SIG-M5 (cell line): ENCODE results near the gene FBXO10.
"Not testable (repeated sequence)": the region's sequence is repeated elsewhere in the genome, so short reads cannot be mapped to it uniquely, and the experiment has no call there.

ENCODE experiments used
- DNase-seq: peaks from one replicate; lab custom pipeline; 2025; lab: John Stamatoyannopoulos, UW

FBXO10 gene, protein sequence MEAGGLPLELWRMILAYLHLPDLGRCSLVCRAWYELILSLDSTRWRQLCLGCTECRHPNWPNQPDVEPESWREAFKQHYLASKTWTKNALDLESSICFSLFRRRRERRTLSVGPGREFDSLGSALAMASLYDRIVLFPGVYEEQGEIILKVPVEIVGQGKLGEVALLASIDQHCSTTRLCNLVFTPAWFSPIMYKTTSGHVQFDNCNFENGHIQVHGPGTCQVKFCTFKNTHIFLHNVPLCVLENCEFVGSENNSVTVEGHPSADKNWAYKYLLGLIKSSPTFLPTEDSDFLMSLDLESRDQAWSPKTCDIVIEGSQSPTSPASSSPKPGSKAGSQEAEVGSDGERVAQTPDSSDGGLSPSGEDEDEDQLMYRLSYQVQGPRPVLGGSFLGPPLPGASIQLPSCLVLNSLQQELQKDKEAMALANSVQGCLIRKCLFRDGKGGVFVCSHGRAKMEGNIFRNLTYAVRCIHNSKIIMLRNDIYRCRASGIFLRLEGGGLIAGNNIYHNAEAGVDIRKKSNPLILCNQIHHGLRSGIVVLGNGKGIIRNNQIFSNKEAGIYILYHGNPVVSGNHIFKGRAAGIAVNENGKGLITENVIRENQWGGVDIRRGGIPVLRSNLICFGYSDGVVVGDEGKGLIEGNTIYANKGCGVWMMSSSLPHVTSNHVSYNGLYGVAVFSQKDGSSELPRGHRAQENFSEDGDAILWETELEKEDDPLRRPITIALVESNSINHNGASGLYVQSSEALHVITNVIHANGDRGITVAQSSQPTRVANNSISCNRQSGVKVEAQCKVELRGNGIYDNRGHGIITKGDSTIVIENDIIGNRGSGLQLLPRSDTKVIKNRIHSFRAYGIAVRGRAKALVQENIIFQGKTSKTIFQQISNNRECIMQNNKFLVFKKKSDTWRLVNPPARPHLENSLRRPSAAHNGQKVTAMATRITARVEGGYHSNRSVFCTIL

DNA sequence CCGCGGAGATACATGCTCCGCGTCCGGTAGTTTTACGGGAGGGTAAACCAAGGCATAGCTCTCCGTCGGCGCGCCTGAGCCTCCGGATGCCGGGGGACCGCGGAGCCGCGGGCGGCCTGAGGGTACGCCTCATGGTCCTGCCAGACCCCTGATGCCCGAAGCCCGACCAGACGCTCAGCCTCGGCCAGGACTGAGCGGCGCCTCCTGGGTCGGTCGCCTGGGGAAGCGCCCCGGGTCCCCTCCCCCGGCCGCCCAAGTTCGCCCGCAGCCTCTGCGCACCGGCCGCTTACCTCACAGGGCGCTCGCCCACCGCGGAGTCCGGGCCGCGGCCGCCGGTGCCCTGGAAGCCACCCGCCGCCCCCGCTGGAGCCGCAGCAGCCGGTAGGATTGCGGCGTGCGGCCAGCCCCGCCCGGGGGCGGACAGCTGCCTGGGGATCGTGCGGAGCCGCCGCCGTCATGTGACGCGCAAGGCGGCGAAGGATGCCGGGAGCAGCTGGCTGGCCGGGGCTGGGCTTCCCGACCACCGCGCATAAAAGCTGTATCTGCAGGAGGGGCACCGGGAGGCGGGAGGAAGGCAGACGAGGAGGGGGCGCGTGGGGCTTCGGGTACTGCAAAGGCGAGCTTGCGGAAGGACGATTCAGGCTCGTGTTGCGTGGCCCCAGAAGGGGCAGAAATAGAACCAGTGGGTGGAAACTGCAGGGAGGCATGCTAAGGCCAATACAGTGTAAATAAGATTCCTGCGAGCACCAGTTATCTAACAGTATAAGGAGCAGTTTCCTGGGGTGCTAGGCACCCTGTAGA, at the start of gene FBXO10:
TSS of gene FBXO10 (minus strand) at position 460 of the 801 bp plus-strand sequence. CDS start 34,612 bp downstream, outside the sequence.
- DNase-seq, result no peak

DNA sequence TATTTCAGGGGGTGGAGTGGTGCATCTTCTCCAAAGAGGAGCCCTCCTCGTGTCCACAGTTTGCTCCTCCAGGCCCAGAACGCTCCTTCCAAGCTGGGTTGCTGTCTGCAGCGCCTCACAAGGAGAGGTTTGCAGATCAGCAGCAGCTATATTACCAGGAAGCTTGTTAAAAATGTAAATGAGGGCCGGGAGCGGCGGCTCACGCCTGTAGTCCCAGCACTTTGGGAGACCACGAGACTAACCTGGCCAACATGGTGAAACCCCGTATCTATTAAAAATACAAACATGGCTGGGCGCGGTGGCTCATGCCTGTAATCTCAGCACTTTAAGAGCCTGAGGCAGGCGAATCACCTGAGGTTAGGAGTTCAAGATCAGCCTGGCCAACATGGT, 49.6 kb upstream of the FBXO10 start:
- DNase-seq, result no peak

DNA sequence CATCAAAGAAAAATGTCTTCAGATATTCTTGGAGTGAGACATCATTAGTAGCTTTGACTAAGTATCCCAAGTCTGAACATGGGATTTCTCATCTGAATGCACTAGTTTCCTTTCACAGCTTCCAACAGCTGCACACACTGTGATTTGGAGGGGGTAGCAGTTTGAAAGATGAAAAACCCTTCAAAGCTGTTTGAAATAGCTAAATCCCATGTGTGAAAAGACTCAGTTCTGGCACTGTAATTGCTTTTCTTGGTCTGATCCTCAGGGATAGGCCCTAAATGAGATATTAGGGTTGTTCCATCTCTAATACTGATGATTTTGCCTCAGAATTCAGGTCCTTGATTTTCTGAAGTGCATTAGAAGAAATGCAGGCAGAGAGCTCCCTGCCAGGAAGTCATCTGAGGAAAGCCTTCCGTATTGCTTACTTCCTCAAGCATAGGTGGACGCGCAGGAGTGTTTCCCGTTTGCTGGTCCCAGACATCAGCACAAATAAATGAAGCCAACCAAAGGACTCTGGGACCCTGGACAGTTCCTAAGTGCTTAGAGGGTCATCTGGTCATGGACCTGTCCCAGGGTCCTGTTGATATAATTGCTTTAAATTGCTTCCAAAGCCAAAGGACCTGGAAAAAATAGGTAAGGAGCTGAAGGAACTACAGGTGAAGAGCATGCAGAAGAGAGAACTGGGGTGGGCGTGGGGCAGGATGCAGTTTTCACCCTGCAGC, 49.0 kb upstream of the FBXO10 start:
- DNase-seq, result no peak

DNA sequence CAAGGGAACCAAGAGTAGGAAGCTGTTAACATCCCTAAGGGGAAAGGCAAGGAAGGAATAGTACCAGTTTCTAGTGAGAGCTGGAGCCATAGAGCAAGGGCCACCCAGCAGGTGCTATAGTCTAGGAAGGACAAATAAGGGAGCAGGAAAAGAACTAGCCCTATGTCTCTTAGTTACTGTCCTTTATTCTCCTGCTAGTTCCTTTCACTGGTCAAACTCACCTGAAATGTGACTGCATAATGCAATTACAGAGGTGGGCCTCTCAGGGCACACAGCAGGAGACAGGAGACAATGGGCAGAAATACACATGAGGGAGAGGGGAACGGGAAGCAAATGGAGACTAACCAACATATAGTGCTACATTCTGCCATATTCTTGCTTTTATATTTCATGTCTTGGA, 47.9 kb upstream of the FBXO10 start:
- DNase-seq, result no peak

DNA sequence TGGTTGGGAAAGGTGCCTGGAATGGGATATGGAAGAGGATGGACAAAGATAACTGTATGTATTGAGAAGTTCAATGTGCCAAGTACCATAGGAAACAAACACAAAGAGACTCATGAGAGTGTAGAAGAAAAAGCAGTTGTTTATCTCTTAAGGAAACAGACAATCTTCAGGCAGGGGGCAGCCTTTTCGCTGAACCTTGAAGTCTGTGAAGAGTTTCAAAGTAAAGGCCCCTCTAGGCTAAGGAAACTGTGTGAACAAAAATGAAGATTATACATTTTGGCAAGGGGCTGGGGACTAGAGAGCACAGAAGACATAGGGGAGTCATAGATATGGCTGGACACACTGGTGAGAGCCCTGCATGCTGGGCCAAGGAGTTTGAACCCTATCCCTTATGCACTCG, 47.1 kb upstream of the FBXO10 start:
- no peak for DNase-seq

DNA sequence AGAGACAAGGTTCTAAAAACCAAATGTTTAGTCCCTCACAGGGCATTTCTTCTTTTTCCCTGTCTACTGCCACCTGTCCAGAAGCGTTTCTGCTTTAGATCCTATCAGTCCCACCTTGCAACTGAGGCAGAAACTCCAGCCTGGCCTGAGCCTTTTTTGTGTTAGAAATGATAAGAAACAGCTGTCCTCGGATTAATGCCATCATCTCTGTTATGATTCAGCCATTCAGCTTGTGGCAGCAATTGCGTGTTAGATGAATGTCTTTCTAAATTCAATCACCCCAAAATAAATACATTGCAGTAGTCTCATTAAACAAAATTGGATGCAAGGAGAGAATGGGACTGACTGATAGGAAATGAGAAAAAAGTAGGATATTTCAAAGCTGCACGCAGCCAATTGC, 46.3 kb upstream of the FBXO10 start:
- no peak for DNase-seq

DNA sequence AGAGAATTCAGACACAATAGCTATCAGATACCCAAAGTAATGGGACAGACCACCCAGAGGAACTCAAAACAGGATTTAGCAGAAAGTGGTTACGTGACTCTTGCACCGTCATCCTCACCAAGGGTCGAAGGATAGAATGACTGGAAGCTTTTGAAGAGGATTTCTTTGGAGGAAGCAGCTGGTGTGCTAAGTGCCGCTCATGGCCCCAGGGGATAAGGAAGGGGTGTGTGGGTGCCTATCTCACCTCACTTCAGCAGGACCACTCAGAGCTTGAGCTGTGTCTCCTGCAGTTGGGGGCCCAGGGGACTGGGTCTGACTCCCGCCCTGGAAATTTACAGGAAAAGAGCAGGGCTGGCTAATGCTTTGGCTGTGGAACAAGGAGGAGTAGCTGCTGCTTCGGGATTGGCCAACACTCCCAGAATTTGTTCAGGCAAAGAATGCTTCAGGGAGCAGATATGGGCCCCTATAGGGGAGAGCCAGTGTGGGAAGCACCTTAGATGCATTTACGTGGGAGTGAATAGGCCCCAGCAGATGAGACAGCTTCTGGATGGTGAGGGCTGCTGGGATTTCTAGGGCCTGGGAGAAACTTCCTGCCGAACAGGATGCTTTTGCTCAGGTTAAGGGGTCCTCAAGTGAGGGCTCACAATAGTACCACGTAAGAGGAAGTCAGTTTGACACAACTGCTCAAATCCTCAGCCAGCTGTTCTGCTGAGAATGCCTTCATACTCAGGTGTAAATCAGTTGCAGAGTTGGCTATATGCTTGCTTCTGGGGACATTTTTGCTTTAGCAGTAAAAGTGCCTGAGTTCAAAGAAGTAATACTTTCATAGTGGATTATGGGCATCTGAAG, 45.3 kb upstream of the FBXO10 start:
- DNase-seq, result no peak

DNA sequence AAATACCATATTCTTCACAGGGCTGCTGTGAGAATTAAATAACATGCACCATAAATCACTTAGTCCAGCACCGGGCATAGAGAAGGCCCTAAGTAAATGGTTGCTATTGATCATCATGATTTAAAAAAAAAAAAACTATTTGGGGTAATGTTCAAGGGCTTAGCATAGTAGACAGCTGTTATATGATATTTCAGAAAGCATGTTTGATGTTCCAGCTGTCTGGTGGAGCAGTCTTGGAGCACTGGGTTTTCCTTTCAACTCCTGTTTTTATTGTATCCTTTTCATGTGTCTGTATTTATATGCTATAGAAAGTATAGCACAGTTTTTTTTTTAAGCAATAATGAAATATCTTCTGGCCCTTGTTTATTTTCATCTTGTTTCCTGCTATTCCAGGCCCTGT, 44.2 kb upstream of the FBXO10 start:
- DNase-seq, result no peak

DNA sequence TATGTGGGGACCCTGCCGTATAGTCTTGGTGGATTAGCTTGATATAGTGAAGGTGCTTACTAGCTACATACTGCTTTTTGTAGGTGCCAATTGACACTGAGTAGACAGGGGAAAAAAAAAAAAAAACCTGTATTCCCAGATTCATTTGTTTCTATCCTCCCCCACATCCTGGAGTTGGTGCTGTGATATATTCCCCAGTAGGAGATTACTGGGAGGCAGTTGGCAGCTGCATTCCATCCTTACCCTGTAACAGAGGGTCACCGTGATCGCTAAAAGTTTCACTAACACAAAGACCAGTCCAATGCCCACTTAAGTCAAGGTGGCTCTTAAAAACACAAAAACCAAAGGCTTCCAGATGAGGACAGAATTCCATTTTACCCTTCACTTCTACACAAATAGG, 43.6 kb upstream of the FBXO10 start:
- no peak for DNase-seq

DNA sequence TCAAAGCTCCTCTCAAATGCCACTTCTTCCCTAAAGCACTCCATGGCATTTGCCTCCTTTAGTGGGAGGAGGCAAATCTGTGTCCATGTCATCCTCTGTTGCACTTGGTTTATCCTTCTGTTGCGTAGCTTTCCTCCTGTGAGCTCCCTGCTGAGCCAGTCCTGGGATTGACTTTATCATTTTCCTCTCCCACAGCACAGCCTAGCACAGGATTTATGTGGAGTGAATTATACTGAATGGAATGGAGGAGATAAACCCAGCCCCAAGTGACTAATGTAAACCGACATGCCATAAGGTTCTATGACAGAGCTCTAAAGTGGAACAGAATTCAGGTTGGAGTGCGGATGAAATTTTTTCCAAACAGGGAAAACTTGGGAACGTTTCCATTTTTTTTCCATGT, 42.6 kb upstream of the FBXO10 start:
- DNase-seq, result no peak

DNA sequence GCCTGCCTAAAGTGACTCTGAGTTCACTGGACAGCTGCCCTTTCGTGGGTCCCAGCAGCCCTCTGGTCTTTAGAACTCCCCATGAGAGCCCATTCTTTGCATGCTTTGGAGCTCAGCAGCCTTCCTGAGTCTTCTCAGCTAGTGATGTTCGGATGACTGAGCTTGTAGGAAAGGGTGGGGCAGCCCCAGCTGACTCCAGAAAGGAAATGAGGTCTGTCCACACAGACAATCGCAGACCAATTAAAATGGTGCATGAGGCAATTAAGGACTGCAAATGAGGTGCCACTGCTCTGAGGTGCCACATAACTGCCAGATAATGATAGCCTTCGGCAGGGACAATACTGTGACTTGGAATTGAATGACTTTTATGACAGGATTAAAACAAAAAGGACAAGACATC, 41.7 kb upstream of the FBXO10 start:
- no peak for DNase-seq

DNA sequence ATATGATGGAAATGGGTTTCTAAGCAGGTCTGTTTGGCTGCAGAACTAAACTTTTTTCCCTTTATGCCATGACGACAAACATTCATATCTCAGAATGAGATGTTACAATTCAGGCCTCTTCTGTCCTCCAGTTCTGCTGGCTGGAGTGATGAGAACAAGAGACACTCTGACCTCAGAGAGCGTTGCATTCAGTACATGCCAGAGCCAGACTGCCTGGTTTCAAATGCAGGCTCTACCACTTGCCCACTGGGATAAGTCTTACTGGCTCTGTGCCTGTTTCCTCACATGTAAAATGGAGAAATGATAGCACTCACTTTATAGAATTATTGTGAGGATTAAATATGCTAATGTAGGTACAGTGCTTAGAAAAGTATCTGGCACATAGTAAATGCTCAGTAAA, 41.0 kb upstream of the FBXO10 start:
- no peak for DNase-seq

DNA sequence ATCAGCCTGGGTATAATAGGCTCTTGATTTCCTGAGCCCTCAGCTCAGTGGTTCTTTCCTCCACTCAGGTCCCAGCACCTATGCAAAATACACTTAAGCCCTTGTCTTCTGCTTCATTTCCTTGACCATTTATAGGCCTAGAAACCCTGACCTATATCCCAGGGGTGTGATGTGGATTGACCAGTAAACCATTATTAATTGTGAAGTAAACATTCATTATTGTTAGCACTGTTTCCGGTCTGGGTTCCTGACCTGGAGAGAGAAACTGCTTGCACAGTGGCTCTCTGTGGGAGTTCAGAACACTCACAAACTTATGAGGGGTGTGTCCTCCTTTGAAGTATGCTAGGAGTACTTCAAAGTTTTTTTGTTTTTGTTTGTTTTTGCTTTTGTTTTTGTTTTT, 35.8 kb upstream of the FBXO10 start:
- no peak for DNase-seq

DNA sequence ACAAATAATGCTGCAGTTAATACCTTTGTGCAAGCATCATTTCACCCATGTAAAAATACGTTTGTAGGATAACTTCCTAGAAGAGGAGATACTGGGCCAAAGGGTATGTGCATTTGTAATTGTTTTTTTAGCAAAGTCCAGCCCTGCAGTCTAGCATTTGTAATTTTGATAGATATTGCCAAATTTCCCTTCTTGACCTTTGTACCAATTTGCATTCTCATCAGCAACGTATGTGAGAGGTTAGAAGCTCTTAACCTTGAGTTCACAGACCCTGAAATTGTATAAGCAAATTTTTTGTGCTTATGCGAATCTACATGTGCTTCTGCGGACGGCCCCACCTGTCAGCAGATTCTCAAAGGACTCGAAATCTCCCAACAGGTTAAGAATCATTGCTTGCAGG, 34.8 kb upstream of the FBXO10 start:
- no peak for DNase-seq

DNA sequence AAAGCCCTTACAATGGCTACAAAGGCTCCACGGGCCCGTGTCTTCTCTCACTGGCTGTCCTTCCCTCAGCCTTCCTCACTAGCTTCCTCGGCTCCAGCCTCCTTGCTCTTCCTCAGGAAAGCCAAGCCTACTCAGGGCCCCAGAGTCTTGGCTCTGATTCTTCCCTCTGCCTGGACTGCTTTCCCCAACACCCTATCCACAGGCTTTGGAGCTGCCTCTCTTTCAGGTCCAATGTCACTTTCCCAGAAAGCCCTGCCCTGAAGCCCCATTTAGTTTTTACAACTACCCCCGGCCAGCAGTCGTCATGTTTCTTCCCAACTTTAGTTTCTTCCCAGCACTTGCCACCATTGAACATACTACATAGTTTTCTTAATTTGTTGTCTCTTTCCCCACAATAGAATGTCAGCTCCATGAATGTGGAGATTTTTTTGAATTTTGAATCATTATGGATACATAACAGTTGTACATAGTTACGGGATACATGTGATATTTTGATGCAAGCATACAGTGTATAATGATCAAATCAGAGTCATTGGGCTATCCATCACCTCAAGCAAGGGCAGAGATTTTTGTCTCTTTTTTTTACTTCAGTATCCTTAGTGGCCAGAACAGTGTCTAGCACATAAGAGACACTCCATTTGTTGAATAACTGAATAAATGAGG, 33.7 kb upstream of the FBXO10 start:
- no peak for DNase-seq

DNA sequence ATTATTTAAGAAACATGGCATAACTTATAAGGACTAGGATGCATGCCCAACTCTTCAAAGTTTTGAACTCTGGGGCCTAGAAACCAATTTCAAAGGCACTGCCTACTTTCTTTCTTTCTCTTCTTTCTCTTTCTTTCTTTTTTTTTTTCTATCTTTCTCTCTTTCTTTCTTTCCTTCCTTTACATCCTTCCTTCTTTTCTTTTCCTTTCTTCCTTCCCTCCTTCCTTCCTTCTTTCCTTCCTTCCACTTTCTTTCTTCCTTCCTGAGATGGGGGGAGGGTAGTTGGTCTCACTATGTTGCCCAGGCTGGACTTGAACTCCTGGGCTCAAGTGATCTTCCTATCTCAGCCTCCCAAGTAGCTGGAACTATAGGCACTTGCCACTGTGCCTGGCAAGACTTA, 32.1 kb upstream of the FBXO10 start:
- no peak for DNase-seq

DNA sequence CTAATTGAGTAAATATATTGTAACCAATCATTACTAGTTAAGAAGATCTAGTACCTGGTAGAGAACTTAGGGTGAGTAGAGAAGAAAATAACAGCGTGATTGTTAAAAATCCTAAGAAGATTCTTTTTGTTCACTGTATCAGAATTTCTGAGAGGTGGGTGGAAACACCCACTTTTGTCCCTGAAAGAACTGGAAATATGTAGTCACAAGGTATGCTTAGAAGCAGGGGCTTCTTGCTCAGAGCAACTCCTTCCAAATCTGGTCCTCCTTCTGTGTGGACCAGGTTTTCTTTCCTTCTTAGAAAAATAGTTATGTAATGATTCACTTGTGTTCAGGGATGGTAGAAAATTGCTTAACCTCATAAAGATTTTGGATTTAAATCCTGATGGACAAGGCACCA, 28.1 kb upstream of the FBXO10 start:
- no peak for DNase-seq

DNA sequence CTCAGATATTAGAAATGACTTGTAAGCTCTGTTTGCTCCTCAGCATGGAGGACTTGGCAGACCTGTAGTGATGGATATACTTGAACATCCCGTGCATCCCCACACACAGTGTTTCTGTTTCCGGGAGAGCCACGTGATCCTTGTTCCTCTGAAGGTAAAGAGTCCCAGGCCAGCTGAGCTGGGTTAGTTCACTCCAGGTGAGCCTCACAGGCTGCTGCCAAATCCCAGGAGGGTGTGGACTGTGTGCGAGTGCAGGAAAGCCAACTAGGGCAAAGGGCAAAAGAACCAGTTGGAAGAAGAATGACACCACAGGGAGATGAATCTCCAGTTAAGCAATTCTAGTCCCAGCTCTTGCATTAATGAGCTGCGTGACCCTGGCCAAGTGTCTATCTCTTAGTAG, 26.6 kb upstream of the FBXO10 start:
- DNase-seq, result no peak

DNA sequence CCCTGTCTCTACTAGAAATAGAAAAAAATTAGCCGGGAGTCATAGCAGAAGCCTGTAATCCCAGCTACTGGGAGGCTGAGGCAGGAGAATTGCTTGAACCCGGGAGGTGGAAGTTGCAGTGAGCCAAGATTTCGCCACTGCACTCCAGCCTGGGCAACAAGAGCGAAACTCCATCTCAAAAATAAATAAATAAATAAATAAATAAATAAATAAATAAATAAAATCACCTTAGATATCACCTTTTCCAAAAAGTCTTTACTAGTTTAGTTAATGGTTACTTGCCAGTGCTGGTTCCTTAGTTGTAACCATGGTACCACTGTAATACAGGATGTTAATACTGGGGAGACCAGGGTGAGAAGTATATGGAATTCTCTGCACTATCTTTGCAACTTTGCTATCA, 25.9 kb upstream of the FBXO10 start:
- not testable (repeated sequence) for DNase-seq

DNA sequence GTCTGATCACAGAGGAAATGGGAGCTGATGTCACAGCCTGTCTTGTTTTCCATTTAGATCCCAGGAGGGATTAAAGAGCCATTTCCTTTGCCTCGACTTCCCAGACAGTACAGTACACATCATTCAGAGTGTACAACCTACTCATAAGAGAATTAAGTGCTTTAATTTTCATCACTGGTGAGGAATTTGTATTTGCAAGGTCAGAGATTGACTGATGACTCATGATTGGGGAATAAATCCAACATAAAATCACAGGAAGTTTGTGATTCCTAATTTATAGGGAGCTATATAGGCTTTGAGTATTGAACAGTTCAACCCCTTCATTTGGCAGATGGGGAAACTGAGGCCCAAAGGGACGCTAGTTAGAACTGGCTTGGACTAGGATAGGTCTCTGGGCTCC, 20.3 kb upstream of the FBXO10 start:
- no peak for DNase-seq
